IPS DF 4.7 (cell line): ENCODE results near the gene HSP90AB1.

Source experiments
- DNase-seq: peaks from one replicate; pipeline ENCODE4 v3.0.0-alpha.2; 2013; ENCODE audit warnings: low spot score; ENCODE audit errors: extremely low read depth

HSP90AB1 gene

GRCh38 chr6:44255105-44255808 is 8.4 kb downstream of the HSP90AB1 start:
- DNase-seq: no peak

- DNase-seq: no peak
These were observed 9.2 kb downstream of the HSP90AB1 start for GRCh38 chr6:44255871-44256774.

- DNase-seq: no peak
These were observed 9.8 kb downstream of the HSP90AB1 start for GRCh38 chr6:44256775-44257024.

GRCh38 chr6:44257025-44257752 is 10.3 kb downstream of the HSP90AB1 start, which contains the start of gene SLC35B2:
SLC35B2 (minus strand) TSS chr6:44257528; CDS start chr6:44257410, 118 bp downstream.
- DNase-seq: no peak

GRCh38 chr6:44257753-44258324 is 10.9 kb downstream of the HSP90AB1 start:
- no peak for DNase-seq

GRCh38 chr6:44258325-44258863 is 11.5 kb downstream of the HSP90AB1 start:
- DNase-seq: no peak

GRCh38 chr6:44258921-44259320 is 12.0 kb downstream of the HSP90AB1 start:
- DNase-seq: no peak

GRCh38 chr6:44260011-44260410 is 13.1 kb downstream of the HSP90AB1 start:
- no peak for DNase-seq

- DNase-seq: no peak
These were observed 13.8 kb downstream of the HSP90AB1 start for GRCh38 chr6:44260451-44261297.

- DNase-seq: no peak
These were observed 14.7 kb downstream of the HSP90AB1 start for GRCh38 chr6:44261581-44261980.

- DNase-seq: no peak
These were observed 15.8 kb downstream of the HSP90AB1 start for GRCh38 chr6:44262467-44263353.

GRCh38 chr6:44263354-44264100 is 16.6 kb downstream of the HSP90AB1 start:
- DNase-seq: no peak

GRCh38 chr6:44264154-44265006 is 17.5 kb downstream of the HSP90AB1 start:
- DNase-seq: no peak

- no peak for DNase-seq
These were observed 18.3 kb downstream of the HSP90AB1 start, which contains the start of gene NFKBIE for GRCh38 chr6:44265007-44265721. NFKBIE (minus strand) TSS chr6:44265551; CDS start chr6:44265346, 205 bp downstream.

- no peak for DNase-seq
These were observed 18.9 kb downstream of the HSP90AB1 start for GRCh38 chr6:44265722-44266233.

GRCh38 chr6:44266347-44266746 is 19.4 kb downstream of the HSP90AB1 start:
- no peak for DNase-seq

GRCh38 chr6:44267252-44267651 is 20.4 kb downstream of the HSP90AB1 start:
- DNase-seq: no peak
